ENCODE results near the gene TGM3.

TGM3 gene

DNA sequence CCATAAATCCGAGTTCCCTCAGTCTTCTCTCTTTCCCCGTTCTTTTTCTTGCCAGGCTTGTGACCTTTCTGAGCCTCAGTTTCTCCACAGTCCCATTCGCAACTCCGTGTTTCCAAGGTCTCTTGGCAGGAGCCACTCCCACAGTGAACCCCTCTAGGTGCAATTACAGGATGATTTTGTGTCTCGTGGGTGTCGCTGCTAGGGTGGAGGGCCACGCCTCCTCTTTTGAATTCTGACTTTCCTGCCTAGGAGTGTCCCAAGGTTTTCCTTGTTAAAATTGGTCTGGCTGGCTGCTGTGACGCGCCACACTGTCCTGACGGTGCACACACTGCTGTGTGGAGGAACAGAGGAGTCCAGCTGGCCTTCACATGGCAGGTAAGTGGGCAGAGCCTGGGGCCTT is 84.8 kb downstream of the TGM3 start, which contains the start of gene TGM6:
Gene TGM6, plus strand, starts transcription at position 301 of the 400 bp plus-strand sequence. Its CDS starts 68 bp downstream, at position 369.
- DNase-seq (ENCODE audit: low spot score): no peak

DNA sequence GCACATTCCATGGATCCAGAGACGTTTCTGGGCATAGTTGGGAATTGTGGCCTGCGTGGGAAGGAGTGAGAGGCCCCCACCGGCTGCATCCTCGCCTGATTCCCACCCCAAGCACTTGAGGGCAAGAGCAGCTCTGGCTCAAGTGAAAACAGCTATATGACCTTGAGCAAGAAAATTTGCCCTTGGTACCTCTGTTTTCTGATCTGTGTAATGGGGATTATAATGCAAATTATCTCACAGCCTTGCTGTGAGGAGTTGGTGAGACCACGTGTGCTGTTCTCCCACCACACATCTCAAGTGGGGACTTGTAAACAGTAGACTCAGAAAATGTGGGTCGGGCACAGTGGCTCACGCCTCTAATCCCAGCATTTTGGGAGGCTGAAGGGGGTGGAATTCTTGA is 85.5 kb downstream of the TGM3 start:
- DNase-seq (ENCODE audit: low spot score): no peak

DNA sequence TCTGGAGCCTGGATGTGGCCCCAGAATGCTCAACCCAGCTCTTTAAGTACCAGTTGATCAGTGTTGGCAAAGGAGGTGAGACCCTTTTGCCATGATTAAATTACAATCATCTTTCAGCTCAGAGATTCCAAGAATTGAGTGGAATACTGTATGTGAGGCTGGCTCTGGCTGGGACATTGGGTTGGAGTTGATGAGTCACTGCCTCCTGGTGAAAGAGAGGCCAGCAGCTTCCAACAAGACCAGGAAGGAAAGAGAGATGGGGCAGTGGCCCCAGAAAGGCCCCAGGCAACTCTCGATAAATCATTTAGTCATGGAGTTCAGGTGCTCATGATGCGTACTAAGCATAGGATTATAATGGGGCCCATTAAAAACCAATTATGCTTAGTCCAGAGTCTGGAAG is 87.0 kb downstream of the TGM3 start:
- no peak for DNase-seq (ENCODE audit: low spot score)

DNA sequence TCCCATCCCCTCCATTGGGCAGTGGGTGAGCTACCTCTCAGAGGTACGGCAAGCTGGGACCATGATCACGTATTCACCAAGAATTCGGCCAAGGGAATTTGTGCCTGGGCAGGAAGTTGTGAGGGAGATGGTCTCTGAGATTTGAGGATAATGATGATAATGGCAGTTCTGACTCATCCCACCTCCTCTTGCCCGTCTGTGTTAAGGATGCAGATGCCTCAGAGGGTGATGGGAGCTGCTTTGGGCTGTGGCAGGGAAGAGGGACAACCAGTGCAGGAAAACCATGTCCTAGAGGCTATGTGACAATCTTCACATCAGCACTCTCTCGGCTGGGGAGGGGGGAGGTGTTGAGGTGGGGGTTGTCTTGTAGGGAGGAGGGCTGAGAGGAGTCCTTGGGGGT is 89.2 kb downstream of the TGM3 start:
- no peak for DNase-seq (ENCODE audit: low spot score)

DNA sequence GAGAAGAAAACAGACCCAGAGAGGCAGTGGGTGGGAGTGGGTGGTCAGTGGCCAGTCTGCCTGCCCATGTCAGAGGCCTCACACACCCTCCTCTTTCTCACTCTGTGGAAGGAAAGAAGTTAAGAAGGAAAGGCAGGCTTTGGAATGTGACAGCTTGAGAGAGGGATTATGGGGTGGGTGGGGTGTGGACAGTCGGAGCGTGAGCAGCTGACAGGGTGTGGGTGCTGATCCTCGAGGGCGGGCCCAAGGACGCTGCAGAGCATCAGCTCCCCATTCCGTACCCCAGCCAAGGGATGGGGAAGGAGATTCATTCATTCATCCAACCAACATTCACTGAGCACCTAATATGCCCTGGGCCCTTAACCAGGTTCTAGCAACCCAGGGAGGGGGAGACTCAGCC is 89.7 kb downstream of the TGM3 start:
- no peak for DNase-seq (ENCODE audit: low spot score)

DNA sequence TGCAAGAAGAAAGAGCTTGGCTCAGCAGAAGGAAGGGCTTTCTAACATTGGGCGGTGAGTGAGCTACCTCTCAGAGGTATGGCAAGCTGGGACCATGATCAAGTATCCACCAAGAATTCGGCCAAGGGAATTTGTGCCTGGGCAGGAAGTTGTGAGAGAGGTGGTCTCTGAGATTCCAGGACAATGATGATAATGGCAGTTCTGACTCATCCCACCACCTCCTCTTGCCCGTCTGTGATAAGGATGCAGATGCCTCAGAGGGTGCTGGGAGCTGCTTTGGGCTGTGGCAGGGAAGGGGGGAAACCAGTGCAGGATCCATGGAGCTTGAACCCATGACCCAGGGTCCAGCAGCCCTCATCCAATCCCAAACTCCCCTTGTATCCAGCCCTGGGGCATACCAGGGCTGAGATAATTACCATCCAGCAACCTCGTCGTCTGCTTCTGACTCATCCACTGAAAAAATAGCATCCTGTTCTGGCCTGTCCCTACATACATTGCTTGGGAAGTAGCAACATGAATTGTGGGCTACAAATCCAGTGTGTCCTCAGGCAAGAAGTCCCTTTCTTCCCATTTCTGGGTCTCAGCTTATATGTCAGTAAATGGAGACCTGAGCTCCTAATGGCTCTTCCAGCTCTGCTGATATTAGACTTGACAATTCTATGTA is 90.8 kb downstream of the TGM3 start:
- DNase-seq (ENCODE audit: low spot score): no peak

DNA sequence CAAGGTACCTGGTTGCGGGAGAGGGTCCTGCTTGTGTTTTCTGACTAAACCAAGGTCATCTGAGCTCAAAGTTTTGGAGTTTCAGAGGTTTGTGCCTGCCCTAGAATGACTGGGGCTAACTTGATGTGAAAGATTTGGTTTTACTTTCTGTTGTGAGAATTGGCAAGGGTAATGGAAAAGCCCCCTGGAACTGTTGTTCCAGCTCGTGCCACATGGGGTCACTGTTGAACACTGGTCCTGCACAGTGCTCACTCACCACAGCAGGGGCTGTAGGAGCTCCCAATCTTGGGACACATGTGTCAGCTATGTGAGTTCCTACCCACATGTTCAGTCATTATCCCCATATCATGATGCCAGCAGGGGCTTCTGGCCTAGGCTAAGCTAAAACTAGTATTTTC is 91.4 kb downstream of the TGM3 start:
- no peak for DNase-seq (ENCODE audit: low spot score)

DNA sequence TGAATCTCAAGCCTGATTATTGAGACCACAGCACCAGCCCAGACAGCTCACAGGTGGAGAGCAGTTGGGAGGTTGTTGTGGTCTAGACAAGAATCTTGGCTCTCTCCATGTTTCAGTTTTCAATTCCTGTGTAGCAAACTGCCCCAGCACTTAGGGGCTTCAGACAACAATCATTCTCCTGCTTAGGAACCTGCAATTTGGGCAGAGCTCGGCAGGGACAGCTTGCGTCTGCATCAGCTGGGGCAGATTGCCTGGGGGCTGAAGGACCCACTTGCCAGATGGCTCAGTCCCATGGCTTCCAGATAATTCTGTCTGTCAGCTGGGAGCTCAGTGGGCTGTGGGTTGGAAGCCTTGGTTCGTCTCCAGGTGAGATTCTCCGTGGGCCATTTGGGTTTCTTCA is 91.8 kb downstream of the TGM3 start:
- DNase-seq (ENCODE audit: low spot score): no peak
